Measurements from ENCODE around the gene HNF1B.

DNA sequence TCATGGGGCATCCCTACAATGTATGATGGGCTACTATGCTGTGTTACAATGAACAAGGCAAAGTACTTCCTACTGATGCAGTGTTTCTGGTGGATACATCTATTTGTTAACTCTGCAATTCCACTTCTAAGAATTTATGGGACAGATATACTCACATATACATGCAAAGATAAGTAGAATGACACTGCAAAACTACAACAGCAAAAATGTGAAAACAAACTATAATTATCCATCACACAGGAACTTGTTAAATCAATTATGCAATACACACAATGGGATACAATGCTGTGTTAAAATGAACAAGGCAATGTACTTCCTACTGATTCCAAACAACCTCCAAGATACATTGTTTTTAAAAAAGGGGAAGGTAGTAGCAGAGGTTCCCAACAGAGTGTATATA, 104.8 kb downstream of the HNF1B start:
- TF ChIP-seq, protein P1, sequence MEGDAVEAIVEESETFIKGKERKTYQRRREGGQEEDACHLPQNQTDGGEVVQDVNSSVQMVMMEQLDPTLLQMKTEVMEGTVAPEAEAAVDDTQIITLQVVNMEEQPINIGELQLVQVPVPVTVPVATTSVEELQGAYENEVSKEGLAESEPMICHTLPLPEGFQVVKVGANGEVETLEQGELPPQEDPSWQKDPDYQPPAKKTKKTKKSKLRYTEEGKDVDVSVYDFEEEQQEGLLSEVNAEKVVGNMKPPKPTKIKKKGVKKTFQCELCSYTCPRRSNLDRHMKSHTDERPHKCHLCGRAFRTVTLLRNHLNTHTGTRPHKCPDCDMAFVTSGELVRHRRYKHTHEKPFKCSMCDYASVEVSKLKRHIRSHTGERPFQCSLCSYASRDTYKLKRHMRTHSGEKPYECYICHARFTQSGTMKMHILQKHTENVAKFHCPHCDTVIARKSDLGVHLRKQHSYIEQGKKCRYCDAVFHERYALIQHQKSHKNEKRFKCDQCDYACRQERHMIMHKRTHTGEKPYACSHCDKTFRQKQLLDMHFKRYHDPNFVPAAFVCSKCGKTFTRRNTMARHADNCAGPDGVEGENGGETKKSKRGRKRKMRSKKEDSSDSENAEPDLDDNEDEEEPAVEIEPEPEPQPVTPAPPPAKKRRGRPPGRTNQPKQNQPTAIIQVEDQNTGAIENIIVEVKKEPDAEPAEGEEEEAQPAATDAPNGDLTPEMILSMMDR (IDR thresholded peaks at IDR 0.05), result no peak
- TF ChIP-seq POLR2A (IDR thresholded peaks at IDR 0.05) (no peak), POLR2AphosphoS5 (IDR thresholded peaks at IDR 0.05) (no peak), EP300 (IDR thresholded peaks at IDR 0.05) (no peak)
